Liver (tissue), 3 donors: Measurements from ENCODE around the gene SYT14.
"Not testable (repeated sequence)": the region's sequence is repeated elsewhere in the genome, so short reads cannot be mapped to it uniquely, and the experiment has no call there.

Experiments
- HNF4G ChIP-seq: IDR thresholded peaks from 2 replicates; pipeline ENCODE4 v1.6.1; 2016; ENCODE audit warnings: antibody characterized with exemption
- JUND ChIP-seq, 2 donors: IDR thresholded peaks; 2 replicates each; pipeline ENCODE4 v1.6.1; 2016; ENCODE audit warnings: antibody characterized with exemption in 2 of 2
- RAD21 ChIP-seq, 2 donors: IDR thresholded peaks; 2 replicates each; pipeline ENCODE4 v1.6.1; 2016; ENCODE audit warnings: antibody characterized with exemption in 2 of 2, mild to moderate bottlenecking in 2 of 2
- RXRA ChIP-seq, 2 donors: IDR thresholded peaks; 2 replicates each; pipeline ENCODE4 v1.6.1; 2017 to 2018; ENCODE audit warnings: antibody characterized with exemption in 2 of 2, mild to moderate bottlenecking in 1 of 2
- TAF1 ChIP-seq: conservative IDR thresholded peaks from 2 replicates; pipeline ENCODE4 v1.6.1; 2016; ENCODE audit warnings: antibody characterized with exemption, mild to moderate bottlenecking
- YY1 ChIP-seq: IDR thresholded peaks from 2 replicates; pipeline ENCODE4 v1.6.1; 2016; ENCODE audit warnings: antibody characterized with exemption, mild to moderate bottlenecking
- TF ChIP-seq, protein P1 (sequence below): fragments of 150-350 bp; IDR thresholded peaks from 2 replicates; pipeline ENCODE4 v1.5.1; 2017; ENCODE audit warnings: improper control_type of control experiment, low read depth, low read length; ENCODE audit not compliant: missing input control
- TF ChIP-seq, protein P2 (sequence below): IDR thresholded peaks from 2 replicates; pipeline ENCODE4 v1.6.1; 2016; ENCODE audit warnings: antibody characterized with exemption
- donor health status: healthy.
- donor health status: healthy.

DNA sequence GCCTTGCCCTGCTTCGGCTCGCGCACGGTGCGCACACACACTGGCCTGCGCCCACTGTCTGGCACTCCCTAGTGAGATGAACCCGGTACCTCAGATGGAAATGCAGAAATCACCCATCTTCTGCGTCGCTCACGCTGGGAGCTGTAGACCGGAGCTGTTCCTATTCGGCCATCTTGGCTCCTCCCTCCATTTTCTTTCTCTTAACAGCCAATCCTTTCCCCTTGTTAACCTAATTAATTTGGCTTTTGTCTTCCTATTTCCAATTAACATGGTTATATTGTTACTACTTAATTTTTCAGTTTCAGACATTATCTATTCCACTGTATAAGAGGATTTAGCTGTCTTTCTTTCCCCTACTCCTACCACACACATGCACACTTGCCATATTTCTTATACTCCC is 18.4 kb upstream of the SYT14 start:
- TF ChIP-seq, protein P1, sequence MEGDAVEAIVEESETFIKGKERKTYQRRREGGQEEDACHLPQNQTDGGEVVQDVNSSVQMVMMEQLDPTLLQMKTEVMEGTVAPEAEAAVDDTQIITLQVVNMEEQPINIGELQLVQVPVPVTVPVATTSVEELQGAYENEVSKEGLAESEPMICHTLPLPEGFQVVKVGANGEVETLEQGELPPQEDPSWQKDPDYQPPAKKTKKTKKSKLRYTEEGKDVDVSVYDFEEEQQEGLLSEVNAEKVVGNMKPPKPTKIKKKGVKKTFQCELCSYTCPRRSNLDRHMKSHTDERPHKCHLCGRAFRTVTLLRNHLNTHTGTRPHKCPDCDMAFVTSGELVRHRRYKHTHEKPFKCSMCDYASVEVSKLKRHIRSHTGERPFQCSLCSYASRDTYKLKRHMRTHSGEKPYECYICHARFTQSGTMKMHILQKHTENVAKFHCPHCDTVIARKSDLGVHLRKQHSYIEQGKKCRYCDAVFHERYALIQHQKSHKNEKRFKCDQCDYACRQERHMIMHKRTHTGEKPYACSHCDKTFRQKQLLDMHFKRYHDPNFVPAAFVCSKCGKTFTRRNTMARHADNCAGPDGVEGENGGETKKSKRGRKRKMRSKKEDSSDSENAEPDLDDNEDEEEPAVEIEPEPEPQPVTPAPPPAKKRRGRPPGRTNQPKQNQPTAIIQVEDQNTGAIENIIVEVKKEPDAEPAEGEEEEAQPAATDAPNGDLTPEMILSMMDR: not testable (repeated sequence)
- TF ChIP-seq, protein P2, sequence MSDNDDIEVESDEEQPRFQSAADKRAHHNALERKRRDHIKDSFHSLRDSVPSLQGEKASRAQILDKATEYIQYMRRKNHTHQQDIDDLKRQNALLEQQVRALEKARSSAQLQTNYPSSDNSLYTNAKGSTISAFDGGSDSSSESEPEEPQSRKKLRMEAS: not testable (repeated sequence)
- not testable (repeated sequence) for TF ChIP-seq TAF1; JUND (IDR thresholded peaks at IDR 0.05); RXRA (IDR thresholded peaks at IDR 0.05); RAD21 (IDR thresholded peaks at IDR 0.05); HNF4G; YY1
